ENCODE data around the gene PCDHGA11.
"Not testable (repeated sequence)": the region's sequence is repeated elsewhere in the genome, so short reads cannot be mapped to it uniquely, and the experiment has no call there.

PCDHGA11 gene

GRCh38 chr5:141398608-141399007 lies 22.2 kb upstream of the PCDHGA11 start:
- DNase-seq (ENCODE audit: low read depth in 2 of 2) = no peak

- DNase-seq (ENCODE audit: low read depth in 2 of 2) = no peak
Measured at GRCh38 chr5:141399555-141400258, 21.1 kb upstream of the PCDHGA11 start.

- no peak for DNase-seq (ENCODE audit: low read depth in 2 of 2)
Measured at GRCh38 chr5:141402553-141403243, 18.2 kb upstream of the PCDHGA11 start, which contains the start of gene PCDHGA9. TSS of gene PCDHGA9 (plus strand) at chr5:141402778. CDS start at chr5:141402953, 175 bp downstream.

- no peak for DNase-seq (ENCODE audit: low read depth in 2 of 2)
Measured at GRCh38 chr5:141403387-141403786, 17.5 kb upstream of the PCDHGA11 start.

- DNase-seq (ENCODE audit: low read depth in 2 of 2) = peak in 1 of 2 donors; percentile 12
Measured at GRCh38 chr5:141407790-141408505, 12.9 kb upstream of the PCDHGA11 start, which contains the start of gene PCDHGB6. TSS of gene PCDHGB6 (plus strand) at chr5:141408021. CDS start at chr5:141408203, 182 bp downstream.

- DNase-seq (ENCODE audit: low read depth in 2 of 2) = no peak
Measured at GRCh38 chr5:141409598-141410306, 11.1 kb upstream of the PCDHGA11 start.

- DNase-seq (ENCODE audit: low read depth in 2 of 2) = no peak
Measured at GRCh38 chr5:141411575-141411974, 9.3 kb upstream of the PCDHGA11 start.

GRCh38 chr5:141412854-141413539 lies 7.9 kb upstream of the PCDHGA11 start, which contains the start of gene PCDHGA10:
TSS of gene PCDHGA10 (plus strand) at chr5:141412987. CDS start at chr5:141413176, 189 bp downstream.
- DNase-seq (ENCODE audit: low read depth in 2 of 2) = peak in 1 of 2 donors; percentile 51

GRCh38 chr5:141413540-141414069 lies 7.2 kb upstream of the PCDHGA11 start:
- no peak for DNase-seq (ENCODE audit: low read depth in 2 of 2)

GRCh38 chr5:141414548-141415274 lies 6.1 kb upstream of the PCDHGA11 start:
- not testable (repeated sequence) for DNase-seq (ENCODE audit: low read depth in 2 of 2)

- not testable (repeated sequence) for DNase-seq (ENCODE audit: low read depth in 2 of 2)
Measured at GRCh38 chr5:141415275-141415618, 5.6 kb upstream of the PCDHGA11 start.

- peak; percentile 48 to 51 for DNase-seq (ENCODE audit: low read depth in 2 of 2)
Measured at GRCh38 chr5:141417494-141418172, 3.2 kb upstream of the PCDHGA11 start, which contains the start of gene PCDHGB7. TSS of gene PCDHGB7 (plus strand) at chr5:141417677. CDS start at chr5:141417860, 183 bp downstream.

GRCh38 chr5:141419074-141419880 lies 1.6 kb upstream of the PCDHGA11 start:
- DNase-seq (ENCODE audit: low read depth in 2 of 2) = no peak

GRCh38 chr5:141421489-141421855 lies 621 bp downstream of the PCDHGA11 start:
- no peak for DNase-seq (ENCODE audit: low read depth in 2 of 2)

- DNase-seq (ENCODE audit: low read depth in 2 of 2) = no peak
Measured at GRCh38 chr5:141422742-141423291, 2.0 kb downstream of the PCDHGA11 start.

- DNase-seq (ENCODE audit: low read depth in 2 of 2) = no peak
Measured at GRCh38 chr5:141427783-141428426, 7.1 kb downstream of the PCDHGA11 start.

- DNase-seq (ENCODE audit: low read depth in 2 of 2) = no peak
Measured at GRCh38 chr5:141430332-141431113, 9.7 kb downstream of the PCDHGA11 start, which contains the start of gene PCDHGA12. TSS of gene PCDHGA12 (plus strand) at chr5:141430507. CDS start at chr5:141430760, 253 bp downstream.
